DOHH2 (cell line): ENCODE data around the gene FILIP1.

Source experiments
- H3F3A ChIP-seq: fragments of 200-600 bp; sonication (generic), shearing (Covaris generic); 2 replicates; pipeline ENCODE4 v1.6.0; 2016; ENCODE audit warnings: antibody characterized with exemption, mild to moderate bottlenecking; ENCODE audit not compliant: control insufficient read depth, insufficient read depth
- H3K27ac ChIP-seq: fragments of 200-600 bp; sonication (generic); 2 replicates; pipeline ENCODE4 v1.5.1; 2014; ENCODE audit warnings: low read depth, mild to moderate bottlenecking, low read length, moderate library complexity
- H3K27me3 ChIP-seq: fragments of 200-600 bp; sonication (generic); 2 replicates; pipeline ENCODE4 v1.6.1; 2014; ENCODE audit warnings: mild to moderate bottlenecking, low read length, mixed read lengths; ENCODE audit not compliant: control insufficient read depth
- H3K36me3 ChIP-seq: fragments of 200-600 bp; sonication (generic); 2 replicates; pipeline ENCODE4 v1.6.1; 2014; ENCODE audit warnings: mild to moderate bottlenecking, low read length, moderate library complexity, mixed read lengths; ENCODE audit not compliant: control insufficient read depth
- H3K4me1 ChIP-seq: fragments of 200-600 bp; sonication (generic); 2 replicates; pipeline ENCODE4 v1.6.1; 2014; ENCODE audit warnings: mild to moderate bottlenecking, low read length, mixed read lengths; ENCODE audit not compliant: control insufficient read depth
- H3K4me2 ChIP-seq: fragments of 200-600 bp; sonication (generic); 2 replicates; pipeline ENCODE4 v1.6.0; 2014; ENCODE audit warnings: mild to moderate bottlenecking, low read length, moderate library complexity
- H3K4me3 ChIP-seq: fragments of 200-600 bp; sonication (generic); 2 replicates; pipeline ENCODE4 v1.5.1; 2014; ENCODE audit warnings: mild to moderate bottlenecking, low read length, mixed read lengths
- H3K79me2 ChIP-seq: fragments of 200-600 bp; sonication (generic); 2 replicates; pipeline ENCODE4 v1.6.1; 2014; ENCODE audit warnings: mild to moderate bottlenecking, low read length, mixed read lengths; ENCODE audit not compliant: control insufficient read depth
- H3K9me2 ChIP-seq: fragments of 200-600 bp; sonication (generic); replicated peaks from 2 replicates; pipeline ENCODE4 v1.6.1; 2014; ENCODE audit warnings: mild to moderate bottlenecking, low read length, mixed read lengths; ENCODE audit not compliant: control insufficient read depth
- H3K9me3 ChIP-seq: fragments of 200-600 bp; sonication (generic); 2 replicates; pipeline ENCODE4 v1.6.1; 2014; ENCODE audit warnings: antibody characterized with exemption, low read length, mixed read lengths; ENCODE audit not compliant: control insufficient read depth, insufficient read depth
- H4K20me1 ChIP-seq: fragments of 200-600 bp; sonication (generic); 2 replicates; pipeline ENCODE4 v1.6.0; 2014; ENCODE audit warnings: low read depth, mild to moderate bottlenecking, antibody characterized with exemption, low read length, moderate library complexity; ENCODE audit not compliant: control insufficient read depth, insufficient read depth
- CTCF ChIP-seq: fragments of 200-600 bp; sonication (generic); IDR thresholded peaks from one replicate; pipeline ENCODE4 v1.5.1; 2014; ENCODE audit warnings: antibody characterized with exemption, mild to moderate bottlenecking, low read depth, low read length; ENCODE audit not compliant: poor library complexity, severe bottlenecking
- EZH2phosphoT487 ChIP-seq: fragments of 200-600 bp; sonication (generic); IDR thresholded peaks from 2 replicates; pipeline ENCODE4 v1.6.1; 2017; ENCODE audit warnings: borderline replicate concordance, mild to moderate bottlenecking, antibody characterized with exemption, low read length, moderate library complexity, mixed read lengths

Gene FILIP1

GRCh38 chr6:75472885-75473284, 20.7 kb downstream of the FILIP1 start:
- Histone ChIP-seq H4K20me1 (no peaks in the 10 kb centered on the region), H3K79me2 (no peaks in the 10 kb centered on the region), H3K4me2 (no peak overlapping the region), H3F3A (no peaks in the 10 kb centered on the region), H3K4me1 (no peaks in the 10 kb centered on the region), H3K4me3 (no peak overlapping the region), H3K27me3 (0 out of 2 replicates have a peak, but pooled peaks cover 3% of the 10 kb centered on the region), H3K9me2 (no peaks in the 10 kb centered on the region), H3K36me3 (no peaks in the 10 kb centered on the region), H3K9me3 (no peaks in the 10 kb centered on the region), H3K27ac (no peak overlapping the region)
- no peak for TF ChIP-seq CTCF
- TF ChIP-seq EZH2phosphoT487: no peak

GRCh38 chr6:75467966-75468365, 25.6 kb downstream of the FILIP1 start:
- no peaks in the 10 kb centered on the region for H3F3A ChIP-seq
- no peaks in the 10 kb centered on the region for H3K79me2 ChIP-seq
- TF ChIP-seq CTCF (no peak), EZH2phosphoT487 (no peak)
- H3K27ac ChIP-seq: no peak overlapping the region
- no peaks in the 10 kb centered on the region for H3K27me3 ChIP-seq
- H3K4me3 ChIP-seq: no peak overlapping the region
- H4K20me1 ChIP-seq: no peaks in the 10 kb centered on the region
- no peaks in the 10 kb centered on the region for H3K9me2 ChIP-seq
- H3K4me2 ChIP-seq: no peak overlapping the region
- no peaks in the 10 kb centered on the region for H3K4me1 ChIP-seq
- H3K9me3 ChIP-seq: no peaks in the 10 kb centered on the region
- no peaks in the 10 kb centered on the region for H3K36me3 ChIP-seq

- Histone ChIP-seq H3F3A (no peaks in the 10 kb centered on the region), H3K36me3 (no peaks in the 10 kb centered on the region), H3K9me3 (no peaks in the 10 kb centered on the region), H3K79me2 (no peaks in the 10 kb centered on the region), H3K4me3 (no peak overlapping the region), H3K4me2 (no peak overlapping the region), H3K27ac (no peak overlapping the region), H3K4me1 (no peaks in the 10 kb centered on the region), H3K9me2 (no peaks in the 10 kb centered on the region), H3K27me3 (no peaks in the 10 kb centered on the region), H4K20me1 (no peaks in the 10 kb centered on the region)
- TF ChIP-seq CTCF: no peak
- TF ChIP-seq EZH2phosphoT487: no peak
Measured at GRCh38 chr6:75467284-75467683, 26.3 kb downstream of the FILIP1 start.

GRCh38 chr6:75466636-75467035, 27.0 kb downstream of the FILIP1 start:
- Histone ChIP-seq H3K27ac (no peak overlapping the region), H3K79me2 (no peaks in the 10 kb centered on the region), H4K20me1 (no peaks in the 10 kb centered on the region), H3K36me3 (no peaks in the 10 kb centered on the region), H3F3A (no peaks in the 10 kb centered on the region), H3K27me3 (no peaks in the 10 kb centered on the region), H3K9me3 (no peaks in the 10 kb centered on the region), H3K4me3 (no peak overlapping the region), H3K4me2 (no peak overlapping the region), H3K9me2 (no peaks in the 10 kb centered on the region), H3K4me1 (no peaks in the 10 kb centered on the region)
- TF ChIP-seq CTCF (no peak), EZH2phosphoT487 (no peak)
